HL-60 (cell line): ENCODE measurements around the gene FNDC1.

Experiments used
- CTCF ChIP-seq: IDR thresholded peaks from one replicate; pipeline ENCODE4 v1.5.1; 2011; ENCODE audit warnings: low read length, control low read depth, inconsistent platforms; ENCODE audit not compliant: insufficient read depth
- GABPA ChIP-seq: IDR thresholded peaks from 2 replicates; pipeline ENCODE4 v1.6.1; 2012; ENCODE audit warnings: low read depth
- POLR2AphosphoS5 ChIP-seq: IDR thresholded peaks from 2 replicates; pipeline ENCODE4 v1.6.1; 2012; ENCODE audit warnings: low read depth
- REST ChIP-seq: IDR thresholded peaks from 2 replicates; pipeline ENCODE4 v1.6.1; 2012; ENCODE audit warnings: low read depth; ENCODE audit not compliant: insufficient replicate concordance

GRCh38 chr6:159174263-159174969, 5.2 kb downstream of the FNDC1 start:
- no peak for TF ChIP-seq POLR2AphosphoS5
- peak; percentile 87 for TF ChIP-seq CTCF
- TF ChIP-seq GABPA: no peak
- no peak for TF ChIP-seq REST
